NCI-H128 (cell line): ENCODE data around the gene PIAS3.
"Not testable (repeated sequence)": the region's sequence is repeated elsewhere in the genome, so short reads cannot be mapped to it uniquely, and the experiment has no call there.

ENCODE experiments used
- DNase-seq: peaks from one replicate; lab custom pipeline; 2025; ENCODE audit not compliant: unreplicated experiment; lab: John Stamatoyannopoulos, UW

PIAS3 gene

GRCh38 chr1:145826030-145826429, 32.9 kb downstream of the PIAS3 start:
- no peak for DNase-seq

- no peak for DNase-seq
These were observed 34.4 kb downstream of the PIAS3 start for GRCh38 chr1:145824499-145824842.

DNA sequence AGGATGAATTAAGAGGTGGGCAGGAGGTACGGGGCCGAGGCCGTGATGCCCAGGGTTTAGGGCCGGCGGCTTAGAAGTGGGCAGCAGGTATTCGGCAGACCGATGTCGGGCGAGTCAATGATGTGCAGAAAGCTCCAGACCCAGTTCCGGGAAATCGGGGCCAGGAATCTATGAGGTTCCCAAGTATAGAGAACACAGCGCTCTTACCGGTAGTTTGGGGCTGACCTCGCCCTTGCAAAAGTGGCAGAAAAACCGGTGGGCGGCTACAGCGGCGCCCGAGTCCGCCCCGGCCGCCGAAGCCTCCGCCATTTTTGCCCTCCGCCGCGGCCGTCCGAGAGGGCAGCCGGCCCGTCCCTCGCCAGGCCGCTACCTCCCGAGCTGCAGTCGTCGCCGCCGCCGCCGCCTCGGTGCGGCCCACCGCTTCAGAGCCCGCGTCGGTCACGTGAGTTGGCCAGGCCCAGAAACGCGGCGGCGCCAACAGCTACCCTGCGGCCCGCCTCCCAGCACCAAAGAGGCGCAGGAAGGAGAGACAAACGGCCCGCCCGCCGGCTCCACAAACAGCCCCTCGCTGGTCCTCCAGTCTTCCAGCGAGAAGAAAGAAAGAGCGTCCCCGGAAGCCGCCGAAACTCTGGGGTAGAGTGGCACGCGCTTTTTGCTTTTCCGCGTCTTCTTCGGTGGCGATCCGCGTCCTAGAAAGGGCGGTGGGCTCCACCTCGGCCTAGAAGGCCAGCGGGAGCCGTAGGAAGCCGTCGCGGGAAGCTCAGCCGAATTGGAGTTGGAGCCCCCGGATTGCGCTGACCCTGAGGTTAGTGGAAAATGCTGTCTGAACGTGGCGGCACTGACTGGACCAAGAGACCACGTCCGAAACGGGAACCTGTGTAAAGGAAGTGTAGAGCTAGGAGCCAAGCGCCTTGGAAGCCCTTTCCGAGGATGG, 35.0 kb downstream of the PIAS3 start, which contains the start of the genes POLR3C and RNF115:
Gene POLR3C (plus strand): TSS at position 636 of the 934 bp plus-strand sequence. CDS start 1,577 bp downstream, outside the sequence.
Gene RNF115 (minus strand): TSS at position 531 of the 934 bp plus-strand sequence. CDS start 222 bp downstream, at position 309.
- peak; percentile 86 for DNase-seq

DNA sequence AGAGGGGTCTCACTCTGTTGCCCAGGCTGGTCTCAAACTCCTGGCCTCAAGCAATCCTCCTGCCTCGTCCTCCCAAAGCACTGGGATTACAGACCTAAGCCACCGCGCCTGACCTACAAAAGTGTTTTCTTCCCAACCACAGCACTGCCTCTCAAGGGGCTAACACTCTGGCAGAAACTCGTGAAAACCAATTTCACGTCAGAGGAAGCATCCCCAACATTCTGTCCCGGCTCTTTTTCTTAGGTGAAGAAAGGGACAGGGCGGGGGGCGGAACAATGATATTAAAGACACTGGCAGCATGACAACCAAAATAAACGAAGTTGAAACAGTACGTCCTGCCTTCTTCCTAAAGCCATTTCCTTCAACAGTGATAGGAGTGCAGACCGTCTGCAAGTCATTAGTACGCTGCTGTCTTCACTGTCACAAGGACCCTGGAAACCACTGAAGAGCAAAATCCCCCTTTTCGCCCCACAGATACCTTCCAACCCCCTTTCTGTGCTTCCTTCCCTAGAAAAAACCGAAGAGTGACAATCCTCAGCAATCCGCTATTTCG, 36.0 kb downstream of the PIAS3 start:
- not testable (repeated sequence) for DNase-seq

DNA sequence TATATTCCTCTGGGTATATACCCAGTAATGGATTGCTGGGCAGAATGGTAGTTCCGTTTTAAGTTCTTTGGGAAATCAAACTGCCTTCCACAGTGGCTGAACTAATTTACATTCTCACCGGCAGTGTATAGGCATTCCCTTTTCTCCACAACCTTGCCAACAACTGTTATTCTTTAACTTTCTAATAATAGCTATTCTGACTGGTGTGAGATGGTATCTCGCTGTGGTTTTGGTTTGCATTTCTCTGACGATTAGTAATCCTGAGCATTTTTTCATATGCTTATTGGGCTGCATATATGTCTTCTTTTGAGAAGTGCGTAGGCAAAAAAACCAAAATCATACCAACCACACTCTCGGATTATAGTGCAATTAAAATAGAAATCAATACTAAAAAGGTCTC, 40.8 kb downstream of the PIAS3 start:
- DNase-seq, result not testable (repeated sequence)

DNA sequence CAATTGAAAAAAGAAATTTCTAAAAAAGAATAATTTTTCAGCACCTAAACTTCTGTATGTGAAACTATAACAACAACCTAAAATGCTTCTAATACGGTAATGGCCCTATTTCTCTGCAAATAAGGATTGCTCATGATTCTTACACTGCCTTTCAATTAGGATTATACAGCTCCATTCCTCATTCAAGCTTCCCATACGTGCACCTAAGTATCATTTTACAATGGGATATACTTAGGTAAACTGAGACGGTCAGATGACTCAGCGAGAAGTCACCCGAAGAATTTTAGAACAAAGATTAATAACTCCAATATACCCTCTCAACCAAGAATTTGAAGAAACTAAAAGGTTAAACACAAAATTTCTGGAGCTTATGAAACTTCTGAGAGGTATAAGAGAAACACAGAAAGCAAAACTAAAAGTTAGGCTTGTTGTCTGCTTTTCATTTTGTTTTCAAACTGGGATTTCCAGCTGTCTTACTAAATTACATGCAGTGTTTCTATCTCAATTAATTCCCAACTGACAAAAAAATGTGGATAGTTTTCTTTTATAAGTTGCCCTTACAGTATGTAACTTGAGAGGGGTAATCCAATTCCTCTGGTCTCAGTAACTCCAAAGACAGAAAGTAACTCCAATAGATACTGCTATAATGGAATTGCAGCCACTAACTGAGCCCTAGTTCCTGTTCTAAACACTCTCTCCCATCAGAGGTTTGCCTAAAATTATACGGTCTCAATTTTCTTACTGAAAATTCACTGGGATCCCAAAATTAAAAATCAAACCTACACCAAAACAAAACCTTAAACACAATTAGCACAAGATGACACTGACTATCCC, 45.7 kb downstream of the PIAS3 start:
- DNase-seq, result not testable (repeated sequence)

GRCh38 chr1:145806844-145807243, 52.0 kb downstream of the PIAS3 start:
- no peak for DNase-seq

GRCh38 chr1:145806408-145806807, 52.5 kb downstream of the PIAS3 start:
- no peak for DNase-seq

GRCh38 chr1:145805057-145805456, 53.8 kb downstream of the PIAS3 start:
- DNase-seq, result no peak

- no peak for DNase-seq
These were observed 54.4 kb downstream of the PIAS3 start for GRCh38 chr1:145804235-145805045.

DNA sequence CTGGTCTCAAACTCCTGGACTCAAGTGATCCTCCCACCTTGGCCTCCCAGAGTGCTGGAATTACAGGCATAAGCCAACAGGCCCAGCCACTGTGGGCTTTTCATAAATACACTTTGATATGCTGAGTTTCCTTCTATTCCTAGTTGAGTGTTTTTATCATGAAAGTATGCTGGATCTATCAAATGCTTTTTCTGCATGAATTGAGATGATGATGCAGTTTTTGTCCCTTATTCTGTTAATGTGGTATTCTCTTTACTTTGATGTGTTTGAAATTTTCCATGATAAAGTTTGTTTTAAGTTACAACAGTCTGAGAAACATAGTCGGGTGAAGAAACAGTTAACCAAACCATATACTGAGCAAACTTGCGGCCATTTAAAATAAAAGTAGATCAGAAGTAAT, 59.1 kb downstream of the PIAS3 start:
- DNase-seq, result no peak
